MCF 10A (cell line): ENCODE measurements around the gene MAT2B. TPM values are rescaled to one million over a fixed set of nuclear protein-coding genes. Genes with fewer than 3 reads are reported as not detected.

Source experiments
- BruUV-seq: library from RNA; stranded (reverse); fragments of 400-500 nt; replicated peaks from 2 replicates; lab custom pipeline; 2021; lab: Mats Ljungman, UMichigan
- CTCF ChIA-PET: fragments of 300-600 bp; sonication (Branson Sonifier 250); formaldehyde crosslinking; extraction: SDS; loops from one replicate; lab custom pipeline; 2021; ENCODE audit warnings: antibody characterized with exemption, inconsistent platforms; lab: Yijun Ruan, JAX
- POLR2A ChIA-PET: fragments of 300-600, 350-650 bp; sonication (Branson Sonifier 250); formaldehyde crosslinking; extraction: SDS; loops from one replicate; lab custom pipeline; 2020; ENCODE audit warnings: antibody characterized with exemption, inconsistent platforms; lab: Yijun Ruan, JAX
- DNase-seq: peaks from one replicate; pipeline ENCODE4 v3.0.0-alpha.2; 2018; ENCODE audit not compliant: unreplicated experiment
- H3K27ac Mint-ChIP-seq: one replicate; pipeline ENCODE4 v1.8.0; 2022; ENCODE audit warnings: mild to moderate bottlenecking, low read depth, mixed read lengths; ENCODE audit not compliant: unreplicated experiment
- H3K27me3 Mint-ChIP-seq: one replicate; pipeline ENCODE4 v1.8.0; 2022; ENCODE audit warnings: mixed read lengths; ENCODE audit not compliant: insufficient read depth, unreplicated experiment
- H3K36me3 Mint-ChIP-seq: one replicate; pipeline ENCODE4 v1.8.0; 2022; ENCODE audit warnings: mild to moderate bottlenecking, moderate library complexity, mixed read lengths; ENCODE audit not compliant: insufficient read depth, unreplicated experiment
- H3K4me1 Mint-ChIP-seq: one replicate; pipeline ENCODE4 v1.8.0; 2022; ENCODE audit warnings: mixed read lengths; ENCODE audit not compliant: insufficient read depth, unreplicated experiment
- H3K4me3 Mint-ChIP-seq: one replicate; pipeline ENCODE4 v1.8.0; 2022; ENCODE audit warnings: mild to moderate bottlenecking, moderate library complexity, mixed read lengths; ENCODE audit not compliant: unreplicated experiment
- H3K9me3 Mint-ChIP-seq: one replicate; pipeline ENCODE4 v1.8.0; 2022; ENCODE audit warnings: mixed read lengths; ENCODE audit not compliant: unreplicated experiment
- CTCF ChIP-seq: fragments of 200-600 bp; IDR thresholded peaks from one replicate; pipeline ENCODE4 v1.8.0; 2022; ENCODE audit warnings: antibody characterized with exemption, mild to moderate bottlenecking; ENCODE audit not compliant: unreplicated experiment
- intact Hi-C: fragments of 100-400 bp; cut with micrococcal nuclease; formaldehyde crosslinking; loops from 2 replicates; pipeline ENCODE4 v1.14.1; 2022
- total RNA-seq: library from RNA; stranded (reverse); gene quantifications from 2 replicates; pipeline ENCODE4 v1.2.3, GENCODE V29; 2022

MAT2B gene
- total RNA-seq, 1 experiment from 2014 or later, result 70.9 TPM

- Mint-ChIP-seq H3K4me3 (peak overlapping the region; percentile 96), H3K27ac (peak overlapping the region; percentile 98), H3K27me3 (no peaks in the 10 kb centered on the region), H3K9me3 (no peaks in the 10 kb centered on the region), H3K4me1 (peaks cover 28% of the 10 kb centered on the region), H3K36me3 (peaks cover 30% of the 10 kb centered on the region)
- no TSS peak for BruUV-seq
- peak; percentile 92 for DNase-seq
- intact Hi-C loops, result loop anchor here (1.0 to 2.0 kb wide), 3 partner anchors 30 to 67 kb away; partner anchors contain the start of gene CCNG1
- ChIA-PET CTCF (interaction anchor here (0.6 to 4.8 kb wide), 17 partner anchors 9 to 1732 kb away, joined by 3 to 60 read pairs (median 4); partner anchors contain the start of genes HMMR and NUDCD2), POLR2A (interaction anchor here (0.6 to 5.1 kb wide), 19 partner anchors 8 to 239 kb away, joined by 3 to 305 read pairs (median 5); partner anchors contain the start of genes CCNG1, HMMR and NUDCD2)
- peak; percentile 27 for TF ChIP-seq CTCF
Observed at GRCh38 chr5:163503106-163504078, 2.0 kb upstream of the MAT2B start.

- Mint-ChIP-seq H3K27ac (peak overlapping the region; percentile 98), H3K9me3 (no peaks in the 10 kb centered on the region), H3K27me3 (no peaks in the 10 kb centered on the region), H3K36me3 (peaks cover 39% of the 10 kb centered on the region), H3K4me1 (peaks cover 37% of the 10 kb centered on the region), H3K4me3 (peak overlapping the region; percentile 96)
- TF ChIP-seq CTCF, result no peak
- BruUV-seq, result no TSS peak
- POLR2A ChIA-PET, result interaction anchor here (0.7 to 5.1 kb wide), 18 partner anchors 12 to 1818 kb away, joined by 3 to 305 read pairs (median 6); partner anchors contain the start of genes CCNG1, HMMR and NUDCD2
- intact Hi-C loops, result loop anchor here (2.0 kb wide), 1 partner anchor 68 kb away; the partner anchor contains the start of gene CCNG1
- CTCF ChIA-PET, result interaction anchor here (0.5 to 4.8 kb wide), 10 partner anchors 17 to 1731 kb away, joined by 3 to 60 read pairs (median 4); partner anchors contain the start of genes HMMR and NUDCD2
- DNase-seq, result peak; percentile 75
Observed at GRCh38 chr5:163504079-163504931, 1.1 kb upstream of the MAT2B start.

DNA sequence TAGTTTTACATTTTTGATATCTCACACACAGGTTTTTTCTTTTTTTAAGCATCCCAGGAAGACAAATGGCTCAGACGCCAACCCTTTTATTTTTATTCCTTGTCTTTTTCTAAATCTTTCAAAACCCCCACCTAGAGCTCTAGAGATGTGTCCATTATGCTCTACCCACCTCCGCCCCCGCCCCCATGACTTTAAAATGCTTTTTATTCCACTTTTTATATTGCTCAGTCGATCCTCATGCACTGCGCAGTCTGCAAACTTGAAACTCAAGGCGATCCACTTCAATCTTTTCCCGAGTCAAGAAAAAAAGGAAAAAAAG is 411 bp upstream of the MAT2B start:
- peaks cover 38% of the 10 kb centered on the region for H3K4me1 Mint-ChIP-seq
- intact Hi-C loops, result loop anchor here (2.0 to 5.0 kb wide), 2 partner anchors 68 to 732 kb away; partner anchors contain the start of gene CCNG1
- no peaks in the 10 kb centered on the region for H3K27me3 Mint-ChIP-seq
- H3K9me3 Mint-ChIP-seq, result no peaks in the 10 kb centered on the region
- BruUV-seq, result TSS peak; percentile 77
- CTCF ChIA-PET, result interaction anchor here (0.6 to 4.8 kb wide), 5 partner anchors 17 to 57 kb away, joined by 3 to 60 read pairs (median 4); partner anchors contain the start of genes HMMR and NUDCD2
- TF ChIP-seq CTCF, result no peak
- POLR2A ChIA-PET, result interaction anchor here (0.7 to 5.1 kb wide), 24 partner anchors 9 to 1817 kb away, joined by 3 to 305 read pairs (median 4); partner anchors contain the start of genes CCNG1, HMMR and NUDCD2
- peak overlapping the region; percentile 98 for H3K27ac Mint-ChIP-seq
- peaks cover 39% of the 10 kb centered on the region for H3K36me3 Mint-ChIP-seq
- DNase-seq, result no peak
- H3K4me3 Mint-ChIP-seq, result peak overlapping the region; percentile 96
